Omental fat pad (tissue), 4 donors: ENCODE results near the gene VDR. TPM values are rescaled to one million over a fixed set of nuclear protein-coding genes. Genes with fewer than 3 reads are reported as not detected.

ENCODE experiments used
- ATAC-seq: fragments of 150-250 bp; one replicate; pipeline ENCODE4 v1.9.1; 2016; ENCODE audit warnings: mild to moderate bottlenecking, moderate library complexity; ENCODE audit not compliant: low FRiP score
- DNase-seq: peaks from one replicate; pipeline ENCODE4 v3.0.0-alpha.2; 2019; ENCODE audit warnings: low spot score
- total RNA-seq, 4 donors: library from RNA; depleted of rRNA; stranded (reverse); fragments of >200 nt; gene quantifications; one replicate each; pipeline ENCODE4 v1.1.0, GENCODE V29; 2016
- TF ChIP-seq, protein P1 (sequence below), 3 donors: fragments of 450-650 bp; IDR thresholded peaks; one replicate each; pipeline ENCODE4 v1.5.1; 2016 to 2017; ENCODE audit warnings: antibody characterized with exemption in 3 of 3, mild to moderate bottlenecking in 3 of 3, moderate library complexity in 2 of 3

The VDR gene
- total RNA-seq, 4 donors from 2014 or later, result 2.8 to 10.0 (median 6.3) TPM

DNA sequence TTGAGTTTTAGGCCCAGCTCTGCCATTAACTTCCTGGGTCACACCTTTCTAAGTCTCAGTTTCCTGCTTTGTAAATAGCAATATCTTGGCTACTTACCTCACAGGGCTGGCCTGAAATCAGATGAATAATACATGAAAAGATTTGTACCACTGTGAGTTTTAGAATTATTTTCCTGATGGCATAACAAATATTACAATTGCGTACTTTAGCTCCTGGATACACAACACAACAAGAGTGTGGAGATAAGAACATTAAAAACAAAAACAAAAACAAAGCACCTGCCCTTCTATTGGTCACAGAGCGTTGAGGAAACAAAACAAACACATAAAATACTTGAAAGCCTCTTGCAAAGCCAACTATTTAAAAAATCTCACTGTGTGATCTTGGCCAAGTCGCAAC lies 80.2 kb downstream of the VDR start:
- ATAC-seq (no peak), DNase-seq (no peak)
- TF ChIP-seq, protein P1, sequence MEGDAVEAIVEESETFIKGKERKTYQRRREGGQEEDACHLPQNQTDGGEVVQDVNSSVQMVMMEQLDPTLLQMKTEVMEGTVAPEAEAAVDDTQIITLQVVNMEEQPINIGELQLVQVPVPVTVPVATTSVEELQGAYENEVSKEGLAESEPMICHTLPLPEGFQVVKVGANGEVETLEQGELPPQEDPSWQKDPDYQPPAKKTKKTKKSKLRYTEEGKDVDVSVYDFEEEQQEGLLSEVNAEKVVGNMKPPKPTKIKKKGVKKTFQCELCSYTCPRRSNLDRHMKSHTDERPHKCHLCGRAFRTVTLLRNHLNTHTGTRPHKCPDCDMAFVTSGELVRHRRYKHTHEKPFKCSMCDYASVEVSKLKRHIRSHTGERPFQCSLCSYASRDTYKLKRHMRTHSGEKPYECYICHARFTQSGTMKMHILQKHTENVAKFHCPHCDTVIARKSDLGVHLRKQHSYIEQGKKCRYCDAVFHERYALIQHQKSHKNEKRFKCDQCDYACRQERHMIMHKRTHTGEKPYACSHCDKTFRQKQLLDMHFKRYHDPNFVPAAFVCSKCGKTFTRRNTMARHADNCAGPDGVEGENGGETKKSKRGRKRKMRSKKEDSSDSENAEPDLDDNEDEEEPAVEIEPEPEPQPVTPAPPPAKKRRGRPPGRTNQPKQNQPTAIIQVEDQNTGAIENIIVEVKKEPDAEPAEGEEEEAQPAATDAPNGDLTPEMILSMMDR (IDR thresholded peaks at IDR 0.05), result no peak

DNA sequence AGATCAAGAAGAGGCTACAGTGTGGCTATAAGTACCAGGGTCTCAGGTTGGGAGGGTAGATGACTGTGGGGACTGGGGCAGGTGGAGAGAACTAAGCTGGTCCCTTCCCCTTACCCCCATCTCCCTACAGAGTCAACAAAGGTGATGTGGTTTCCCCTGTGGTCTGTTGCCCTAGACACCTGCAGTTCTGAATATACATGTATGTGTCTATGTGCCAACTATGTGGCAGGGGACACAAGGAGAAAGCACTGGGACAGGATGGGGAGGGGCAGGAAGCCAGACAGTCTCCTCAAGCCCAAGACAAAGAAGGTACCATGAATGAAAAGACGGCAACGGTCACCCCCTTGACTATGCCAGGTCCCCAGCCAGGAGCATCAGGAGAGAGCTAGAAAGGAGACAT lies 80.6 kb downstream of the VDR start:
- TF ChIP-seq, protein P1 (IDR thresholded peaks at IDR 0.05), result no peak
- DNase-seq (no peak), ATAC-seq (no peak)

DNA sequence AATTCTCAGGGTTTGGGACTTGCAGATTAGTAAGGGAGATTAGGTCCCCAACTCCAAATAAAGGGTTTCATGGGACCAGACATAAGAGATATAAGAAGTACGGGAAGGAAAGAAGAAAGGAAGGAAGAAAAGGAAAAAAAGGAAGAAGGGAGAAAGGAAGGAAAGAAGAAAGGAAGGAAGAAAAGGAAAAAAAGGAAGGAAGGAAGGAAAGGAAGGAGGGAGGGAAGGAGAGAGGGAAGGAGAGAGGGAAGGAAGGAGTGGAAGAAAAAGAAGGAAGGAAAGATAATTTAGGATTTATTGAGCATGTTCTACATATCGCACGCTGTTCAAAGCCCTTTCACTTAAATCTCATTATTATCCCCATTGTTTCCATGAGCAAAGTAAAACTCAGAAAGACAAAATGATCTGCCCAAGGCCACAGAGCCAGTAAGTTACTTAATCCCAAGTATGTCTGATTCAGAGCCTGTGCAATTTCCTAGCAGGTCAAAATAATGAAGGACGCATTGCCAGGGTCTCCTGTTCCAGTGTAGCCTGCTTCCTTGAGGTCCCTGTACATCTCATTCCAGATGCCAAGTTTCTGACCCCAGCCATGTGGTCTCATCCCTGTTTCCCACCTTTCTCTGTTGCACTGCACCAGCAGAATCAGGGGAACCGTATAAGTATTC lies 81.2 kb downstream of the VDR start:
- DNase-seq (no peak), ATAC-seq (no peak)
- TF ChIP-seq, protein P1 (IDR thresholded peaks at IDR 0.05), result no peak

DNA sequence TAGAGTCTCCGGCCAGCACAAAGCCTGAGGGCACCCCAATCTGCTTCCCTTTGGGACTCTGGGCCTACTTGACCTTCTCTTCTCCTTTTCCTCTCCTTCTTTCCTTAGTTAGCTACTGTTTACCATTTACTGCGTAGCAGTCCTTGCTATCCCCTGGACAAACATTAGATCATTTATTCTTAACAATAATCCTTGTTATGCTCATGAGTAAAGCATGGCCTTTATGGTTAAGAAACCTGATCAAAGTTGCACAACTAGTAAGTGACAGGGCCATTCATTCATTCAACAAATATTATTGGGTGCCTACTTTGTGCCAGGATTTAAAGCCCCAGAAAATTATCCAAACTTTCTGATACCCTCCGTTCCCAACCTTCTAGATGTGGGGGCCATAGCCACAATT lies 81.9 kb downstream of the VDR start:
- DNase-seq (no peak), ATAC-seq (no peak)
- TF ChIP-seq, protein P1 (IDR thresholded peaks at IDR 0.05), result no peak

DNA sequence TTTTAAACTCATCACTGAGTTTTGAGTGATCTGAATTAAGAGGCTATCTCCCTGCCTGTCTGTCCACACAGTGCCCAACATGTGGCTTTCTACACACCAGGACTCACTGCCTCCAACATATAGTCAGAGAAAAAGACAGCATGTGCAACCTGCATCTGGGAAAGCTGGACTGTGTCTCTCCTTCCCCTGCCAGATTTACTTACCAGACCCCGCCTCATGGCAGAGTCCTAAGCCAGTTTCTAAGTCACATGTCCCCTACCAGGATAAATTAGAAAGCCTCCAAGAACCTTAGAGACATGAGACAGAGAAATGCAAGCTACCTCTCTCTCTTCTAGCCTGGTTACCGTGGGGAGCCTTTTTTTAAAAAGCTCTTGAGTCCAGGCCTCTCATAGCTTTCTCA lies 82.4 kb downstream of the VDR start:
- TF ChIP-seq, protein P1 (IDR thresholded peaks at IDR 0.05), result no peak
- DNase-seq, result no peak
- ATAC-seq, result no peak

DNA sequence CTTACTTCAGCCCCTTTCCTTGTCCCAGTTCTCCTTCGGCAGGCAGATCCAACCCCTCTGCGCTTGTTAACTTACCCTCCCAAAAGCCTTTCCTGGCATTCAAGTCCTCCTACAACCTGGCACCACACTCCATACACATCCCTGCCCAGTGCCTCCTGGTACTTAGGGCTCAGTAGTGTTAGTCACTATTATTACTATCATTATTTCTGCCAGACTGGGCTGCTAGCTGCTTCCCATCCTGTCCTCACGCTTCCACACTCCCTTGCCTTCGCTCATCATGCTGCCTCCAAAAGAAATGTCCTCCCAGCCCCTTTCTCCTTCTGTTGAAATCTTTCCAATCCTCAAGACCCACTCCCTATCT lies 83.5 kb downstream of the VDR start:
- no peak for ATAC-seq
- TF ChIP-seq, protein P1 (IDR thresholded peaks at IDR 0.05), result no peak

DNA sequence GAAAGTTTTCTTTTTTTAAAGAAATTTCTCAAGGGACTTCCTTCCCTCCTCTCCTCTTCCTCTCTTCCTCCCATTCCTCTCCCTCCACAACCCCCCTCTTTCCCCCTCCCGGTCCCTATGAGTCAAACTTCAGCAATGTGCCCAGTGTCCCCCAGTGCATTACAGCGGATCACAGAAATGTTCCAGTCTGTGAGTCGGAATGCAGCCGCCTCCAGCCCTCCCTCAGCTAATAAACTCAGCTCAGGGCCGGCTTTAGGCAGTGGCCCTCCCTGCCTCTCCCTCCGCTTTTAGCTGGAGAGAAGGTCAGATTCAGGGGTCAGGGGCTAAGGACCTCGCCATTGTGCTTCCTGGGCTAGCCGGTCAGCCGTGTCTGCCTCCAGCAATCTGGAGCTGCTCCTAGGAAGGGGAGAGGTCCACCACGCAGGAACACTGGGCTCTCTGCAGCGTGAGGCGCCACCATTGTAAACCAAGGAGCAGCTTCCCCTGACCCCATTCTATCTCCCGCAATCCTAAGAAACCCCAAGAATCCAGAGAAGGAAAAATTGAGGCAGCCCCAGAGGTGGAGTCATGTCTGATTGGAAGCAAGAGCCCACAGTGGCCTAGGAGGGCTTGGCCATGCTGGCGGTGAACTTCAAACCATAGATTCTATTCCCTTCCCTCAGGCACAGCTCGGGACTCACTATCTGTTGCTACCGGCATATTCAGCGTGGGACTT lies 84.0 kb downstream of the VDR start:
- DNase-seq, result peak; percentile 60
- TF ChIP-seq, protein P1 (IDR thresholded peaks at IDR 0.05), result no peak
- peak; percentile 66 for ATAC-seq

More for the DNA sequence above, 83.5 kb downstream of the VDR start:
- no peak for DNase-seq
